NCI-H187 treated with DMSO at 0.1 percent for 48 hours (cell line): ENCODE measurements around the gene SCN1B.

Experiments
- DNase-seq: peaks from one replicate; lab custom pipeline; 2025; lab: John Stamatoyannopoulos, UW

Gene SCN1B

GRCh38 chr19:35074426-35075201 is 44.3 kb downstream of the SCN1B start:
- no peak for DNase-seq

DNA sequence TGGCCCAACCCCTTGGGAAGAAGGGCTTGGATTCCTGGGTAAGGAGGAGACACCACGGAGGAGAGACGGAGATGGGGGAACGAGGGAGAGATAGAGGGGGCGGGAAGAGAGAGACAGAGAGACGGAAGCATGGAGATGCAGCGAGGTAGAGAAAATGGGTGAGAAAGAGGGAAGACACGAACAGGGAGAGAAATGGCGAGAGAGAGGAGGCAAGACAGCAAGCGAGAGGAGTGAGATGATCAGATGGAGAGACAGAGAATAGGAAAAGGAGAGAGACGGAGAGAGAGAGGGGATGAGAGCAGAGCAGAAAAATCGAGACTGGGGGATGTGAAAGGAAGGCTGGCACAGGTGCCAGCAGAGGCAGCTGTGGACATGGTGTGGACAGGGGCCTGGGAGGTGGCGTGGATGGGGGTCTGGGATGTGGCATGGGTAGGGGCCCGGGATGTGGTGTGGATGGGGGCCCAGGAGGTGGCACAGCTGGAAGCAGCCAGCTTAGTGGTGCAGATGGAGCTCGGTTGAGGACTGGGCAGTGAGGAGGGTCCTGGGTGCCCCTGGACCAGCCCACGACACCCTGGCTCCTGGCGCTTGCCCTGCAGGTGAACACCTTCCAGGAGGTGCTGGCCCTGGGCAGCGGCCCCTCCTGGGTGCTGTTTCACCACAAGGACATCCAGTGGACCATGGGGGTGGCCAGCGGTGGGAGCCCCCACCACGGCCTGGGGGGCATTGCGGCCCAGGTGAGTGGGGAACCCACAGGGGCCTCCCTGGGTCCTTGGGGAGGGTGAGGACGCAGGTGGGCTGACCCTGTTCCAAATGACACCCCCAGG is 45.1 kb downstream of the SCN1B start:
- DNase-seq, result no peak

- no peak for DNase-seq
Measured at GRCh38 chr19:35076026-35076370, 45.7 kb downstream of the SCN1B start.

- DNase-seq, result no peak
Measured at GRCh38 chr19:35076657-35077056, 46.4 kb downstream of the SCN1B start.

GRCh38 chr19:35077411-35078223 is 47.3 kb downstream of the SCN1B start:
- no peak for DNase-seq

GRCh38 chr19:35079826-35080225 is 49.6 kb downstream of the SCN1B start:
- no peak for DNase-seq

GRCh38 chr19:35080613-35081170 is 50.4 kb downstream of the SCN1B start:
- no peak for DNase-seq

GRCh38 chr19:35081201-35081600 is 50.9 kb downstream of the SCN1B start:
- no peak for DNase-seq

GRCh38 chr19:35083691-35084508 is 53.6 kb downstream of the SCN1B start:
- no peak for DNase-seq

DNA sequence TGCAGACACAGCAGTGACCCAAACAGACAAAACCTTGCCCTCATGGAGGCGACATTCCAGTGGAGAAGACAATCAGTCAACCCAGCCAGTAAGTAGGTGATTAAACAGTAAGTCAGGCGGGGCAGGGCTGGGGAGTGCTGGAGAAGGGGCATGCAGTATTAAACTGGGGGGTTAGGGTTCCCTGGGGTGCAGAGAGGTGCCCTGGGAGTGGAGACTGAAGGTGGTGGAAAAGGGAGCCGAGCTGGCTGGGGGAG is 54.2 kb downstream of the SCN1B start:
- no peak for DNase-seq

DNA sequence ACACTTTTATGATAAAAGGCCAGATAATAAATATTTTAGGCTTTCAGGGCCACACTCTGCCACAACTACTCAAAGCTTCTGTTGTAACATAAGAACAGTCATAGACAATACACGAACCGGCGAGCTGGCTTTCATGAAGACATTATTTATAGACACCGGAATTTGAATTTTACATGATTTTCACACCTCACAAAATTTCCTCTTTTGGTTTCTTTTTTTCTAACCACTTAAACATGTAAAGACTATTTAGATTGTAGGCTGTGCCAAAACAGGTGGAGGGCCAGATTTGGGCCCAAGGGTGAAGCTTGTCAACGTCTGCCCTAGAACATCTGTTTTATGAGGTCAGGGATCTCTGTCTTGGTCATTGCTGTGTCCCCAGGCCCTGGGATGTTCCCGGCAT is 55.7 kb downstream of the SCN1B start:
- DNase-seq, result no peak

DNA sequence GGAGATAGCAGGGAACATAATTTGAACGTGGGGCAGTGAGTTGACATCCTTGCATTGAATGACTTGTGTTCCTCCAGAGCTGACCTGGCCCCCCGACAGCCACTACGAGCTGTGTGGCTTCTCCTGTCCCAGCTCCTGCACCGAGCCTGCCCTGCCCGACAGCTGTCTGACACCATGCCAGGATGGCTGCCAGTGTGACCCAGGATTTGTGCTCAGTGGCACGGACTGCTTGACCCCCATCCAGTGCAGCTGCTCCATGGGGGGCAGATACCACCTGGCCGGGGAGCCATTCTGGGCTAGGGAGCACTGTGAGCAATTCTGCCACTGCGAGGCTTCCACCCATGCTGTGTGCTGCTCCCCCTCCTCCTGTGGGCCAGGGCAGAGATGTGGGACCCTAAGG is 56.2 kb downstream of the SCN1B start:
- no peak for DNase-seq

DNA sequence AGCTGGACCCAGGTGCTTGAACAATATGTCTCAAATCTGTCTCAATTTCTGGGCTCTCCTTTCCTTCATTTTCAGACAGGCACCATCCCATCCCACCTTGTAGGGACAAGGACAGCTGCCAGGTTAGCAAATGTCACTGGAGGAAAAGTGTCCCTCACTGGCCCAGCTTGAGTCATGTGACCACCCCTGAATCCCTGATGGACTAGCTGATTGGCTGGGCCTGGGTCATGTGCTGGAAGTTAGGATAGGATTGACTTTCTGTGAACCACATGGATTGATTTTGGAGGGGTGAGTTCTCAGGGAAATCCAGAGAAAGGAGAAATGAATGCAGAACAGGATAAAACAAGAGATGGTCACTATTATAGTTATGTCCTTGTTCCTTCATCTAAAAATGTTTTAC is 57.1 kb downstream of the SCN1B start:
- no peak for DNase-seq

- DNase-seq, result no peak
Measured at GRCh38 chr19:35088131-35088913, 58.1 kb downstream of the SCN1B start.

GRCh38 chr19:35089554-35089953 is 59.3 kb downstream of the SCN1B start:
- no peak for DNase-seq
